Mammary epithelial cell (primary cell): ENCODE data around the gene CD79B.

Experiments
- CTCF ChIP-seq, 2 donors: IDR thresholded peaks in 1 of 2; conservative IDR thresholded peaks in 1 of 2; 2 replicates each; pipeline ENCODE4 v1.5.1; 2011 to 2012; ENCODE audit warnings: inconsistent platforms in 2 of 2, low read length in 2 of 2, mild to moderate bottlenecking in 2 of 2, control low read depth in 1 of 2, low read depth in 1 of 2; ENCODE audit not compliant: insufficient read depth in 1 of 2; ENCODE audit errors: extremely low read depth in 1 of 2
- EZH2 ChIP-seq: IDR thresholded peaks from 2 replicates; pipeline ENCODE4 v1.6.1; 2012; ENCODE audit warnings: low read length, inconsistent platforms, borderline replicate concordance

- no peak for TF ChIP-seq CTCF (conservative IDR thresholded peaks at IDR 0.05 in 1 of 2, IDR thresholded peaks at IDR 0.05 in 1 of 2; ENCODE audit: extremely low read depth in 1 of 2, insufficient read depth in 1 of 2, low read depth in 1 of 2, low read length in 2 of 2)
- TF ChIP-seq EZH2, result no peak
Observed at GRCh38 chr17:63967953-63968352, 35.8 kb upstream of the CD79B start.
